Activated CD4-positive, CD25-positive, alpha-beta regulatory T cell (primary cell): ENCODE results near the gene PCAT6.
A peak's percentile ranks its signal among the peaks of the same experiment; 100 is the strongest.
"Not testable (repeated sequence)": the region's sequence is repeated elsewhere in the genome, so short reads cannot be mapped to it uniquely, and the experiment has no call there.

Experiments used
- DNase-seq, 4 experiments: peaks; one replicate each; lab custom pipeline; 2025; lab: John Stamatoyannopoulos, UW

The PCAT6 gene

GRCh38 chr1:202810615-202811295 lies at the start of gene PCAT6:
PCAT6 (plus strand) TSS chr1:202810954.
- DNase-seq = peak; percentile 60 to 76 (median 73)

DNA sequence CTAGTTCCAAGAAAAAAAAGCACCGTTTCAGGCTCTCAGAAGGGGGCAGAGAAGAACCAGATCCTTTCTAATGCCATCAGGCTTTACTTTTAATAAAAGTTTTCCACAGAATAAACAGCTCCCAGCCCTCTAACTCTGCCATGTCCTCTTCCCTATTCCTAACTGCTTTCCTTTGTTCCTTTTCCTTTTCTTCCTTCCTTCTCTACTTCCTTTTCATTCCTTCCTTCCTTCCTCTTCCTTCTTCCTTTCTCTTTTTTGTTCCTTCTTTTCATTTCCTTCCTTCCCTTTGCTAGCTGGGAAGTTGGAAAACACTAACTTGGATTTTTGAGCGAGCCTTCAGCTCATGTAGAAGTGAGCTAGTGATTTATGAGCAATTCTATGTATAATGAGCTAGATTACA lies 48.7 kb upstream of the PCAT6 start:
- no peak for DNase-seq

GRCh38 chr1:202765721-202766120 lies 45.0 kb upstream of the PCAT6 start:
- no peak for DNase-seq

- no peak for DNase-seq
These were observed 40.6 kb upstream of the PCAT6 start for GRCh38 chr1:202770135-202770534.

DNA sequence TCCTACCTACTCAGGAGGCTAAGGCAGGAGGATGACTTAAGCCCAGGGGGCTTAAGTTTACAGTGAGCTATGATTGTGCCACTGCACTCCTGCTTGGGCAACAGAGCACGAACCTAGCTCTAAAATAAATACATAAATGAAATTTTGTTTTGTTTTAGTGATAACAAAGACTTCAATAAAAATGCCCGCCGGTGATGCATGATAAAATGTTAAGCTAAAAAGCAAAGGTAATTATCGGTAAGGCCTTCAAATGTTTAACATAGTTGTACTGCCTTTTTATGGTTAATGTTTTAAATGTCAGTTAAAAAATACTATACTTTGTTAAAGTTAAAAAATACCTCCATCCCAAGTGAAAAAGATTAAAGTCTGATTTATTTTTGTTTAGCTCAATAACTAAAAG lies 29.6 kb upstream of the PCAT6 start:
- no peak for DNase-seq

GRCh38 chr1:202786804-202787203 lies 23.9 kb upstream of the PCAT6 start:
- DNase-seq = no peak

DNA sequence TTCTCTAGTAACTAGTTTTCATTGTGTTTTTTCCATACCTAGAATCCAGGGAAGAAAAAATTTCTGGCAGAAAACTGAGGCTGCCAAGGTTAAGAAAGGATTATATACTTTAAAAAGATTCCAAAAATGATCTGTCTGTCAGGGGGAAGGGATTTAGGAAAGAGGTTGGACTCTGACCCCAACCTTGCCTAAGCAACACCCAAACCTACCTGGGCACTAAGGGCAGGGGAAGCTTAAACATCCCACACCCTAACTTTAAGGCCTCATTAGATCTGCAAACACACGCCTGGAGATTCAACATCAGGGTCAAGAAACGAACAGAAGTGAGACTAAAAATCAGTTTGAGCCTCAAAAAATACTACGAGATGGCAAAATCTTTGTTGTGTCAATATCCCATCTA lies 22.0 kb upstream of the PCAT6 start:
- no peak for DNase-seq

DNA sequence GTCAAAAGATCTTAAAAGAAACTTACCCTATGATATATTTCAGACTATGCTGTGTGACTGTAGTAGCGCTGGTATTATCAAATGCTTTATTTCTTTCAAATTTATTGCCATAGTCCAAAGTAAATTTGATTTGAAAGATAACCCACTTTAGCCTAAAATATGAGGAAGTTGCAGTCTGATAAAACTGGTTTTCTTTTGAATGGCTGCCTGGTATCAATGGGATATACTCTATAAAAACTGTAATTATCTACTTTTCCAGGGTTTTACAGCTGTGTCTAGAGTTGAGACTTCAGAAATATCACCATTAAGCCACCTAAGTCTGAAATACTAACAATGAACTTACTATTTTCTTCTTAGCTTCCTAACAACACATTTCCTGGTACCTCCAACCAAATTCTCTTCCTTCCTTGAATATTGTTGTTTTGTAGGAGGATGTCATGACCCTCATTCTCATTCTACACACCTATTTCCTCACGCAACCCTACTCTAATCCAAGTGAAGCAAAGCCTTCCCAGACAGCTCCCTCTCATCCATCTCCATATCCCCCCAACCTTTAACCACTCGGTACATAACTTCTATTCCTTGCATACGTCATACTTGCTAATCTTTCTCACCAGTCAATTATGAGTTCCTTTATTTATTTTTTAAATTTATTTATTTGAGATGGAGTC lies 19.5 kb upstream of the PCAT6 start:
- DNase-seq = no peak

GRCh38 chr1:202794051-202794740 lies 16.6 kb upstream of the PCAT6 start:
- no peak for DNase-seq

- DNase-seq = not testable (repeated sequence)
These were observed 15.8 kb upstream of the PCAT6 start for GRCh38 chr1:202794931-202795330.

- DNase-seq = no peak
These were observed 14.1 kb upstream of the PCAT6 start for GRCh38 chr1:202796670-202797069.

- DNase-seq = no peak
These were observed 12.5 kb upstream of the PCAT6 start for GRCh38 chr1:202798260-202798659.

- no peak for DNase-seq
These were observed 11.9 kb upstream of the PCAT6 start for GRCh38 chr1:202798792-202799331.

DNA sequence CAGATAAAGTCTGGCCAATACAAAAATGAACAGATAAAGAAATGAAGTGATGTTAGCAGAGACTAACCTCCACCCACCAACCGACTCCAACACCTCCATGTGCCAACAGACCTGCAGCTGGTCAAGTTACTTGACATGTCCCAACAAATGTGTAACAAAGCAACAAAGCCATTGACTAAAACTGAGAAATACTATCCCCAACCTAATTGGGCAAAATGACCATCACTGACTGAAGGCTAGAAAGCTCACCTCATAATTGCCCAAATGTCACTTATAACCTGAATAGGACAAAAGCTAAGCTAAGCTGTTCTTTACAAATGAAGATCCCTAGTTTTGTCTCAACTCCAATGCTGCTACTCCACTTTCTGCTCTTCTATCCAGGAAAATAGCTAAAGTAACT lies 10.0 kb upstream of the PCAT6 start:
- no peak for DNase-seq

DNA sequence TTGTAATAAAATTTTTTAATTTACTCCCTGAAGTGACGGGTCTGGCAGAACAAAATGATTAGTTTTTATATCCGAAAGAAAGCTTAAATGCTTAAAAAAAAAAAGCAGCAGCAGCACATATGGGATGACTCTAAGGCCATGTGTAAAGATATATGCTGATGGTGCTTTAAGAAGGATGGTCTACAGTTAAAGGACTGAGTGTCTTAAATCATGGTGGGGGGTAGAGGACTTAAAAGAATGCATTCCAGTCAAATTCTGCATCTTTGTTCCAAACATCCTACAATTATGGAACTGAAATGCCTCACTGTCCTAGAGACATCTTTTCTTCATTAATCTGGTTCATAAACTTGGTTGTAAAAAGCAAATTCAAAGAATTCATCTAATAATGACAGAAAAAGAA lies 9.6 kb upstream of the PCAT6 start:
- DNase-seq = no peak

GRCh38 chr1:202802034-202802433 lies 8.7 kb upstream of the PCAT6 start:
- DNase-seq = no peak

DNA sequence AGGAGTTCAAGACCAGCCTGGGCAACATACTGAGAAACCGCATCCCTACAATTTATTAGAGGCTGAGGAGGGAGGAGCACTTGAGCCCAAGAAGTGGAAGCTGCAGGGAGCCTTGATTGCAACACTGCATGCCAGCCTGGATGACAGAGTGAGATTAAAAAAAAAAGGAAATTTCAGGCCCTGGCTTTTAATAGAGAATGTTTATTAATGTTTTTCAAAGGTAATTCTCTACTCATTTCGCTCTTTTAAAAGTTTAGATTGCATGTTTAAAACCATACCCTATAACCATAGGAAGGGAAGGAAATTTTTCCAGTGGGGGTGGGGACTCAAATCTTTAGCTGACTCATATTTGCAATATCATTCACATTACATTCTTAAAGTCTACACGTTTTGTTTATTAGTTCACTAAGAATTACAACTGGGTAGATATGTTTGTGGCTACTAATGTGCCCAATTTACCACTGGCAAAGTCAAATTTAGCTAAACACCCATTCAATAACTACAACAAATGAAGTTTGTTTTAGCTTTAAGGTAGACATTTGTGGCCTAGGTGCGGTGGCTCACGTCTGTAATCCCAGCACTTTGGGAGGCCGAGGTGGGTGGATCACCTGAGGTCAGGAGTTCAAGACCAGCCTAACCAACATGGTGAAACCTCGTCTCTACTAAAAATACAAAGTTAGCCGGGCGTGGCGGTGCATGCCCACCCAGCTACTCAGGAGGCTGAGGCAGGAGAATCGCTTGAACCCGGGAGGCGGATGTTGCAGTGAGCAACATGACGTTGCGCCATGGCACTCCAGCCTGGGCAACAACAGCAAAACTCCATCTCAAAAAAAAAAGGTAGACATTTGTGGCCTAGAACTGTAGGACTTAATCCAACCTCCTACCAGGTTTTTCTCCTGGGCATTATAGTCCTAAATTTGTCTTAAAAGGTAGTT lies 7.5 kb upstream of the PCAT6 start:
- no peak for DNase-seq

- no peak for DNase-seq
These were observed 6.6 kb upstream of the PCAT6 start for GRCh38 chr1:202804126-202804525.

GRCh38 chr1:202805886-202806844 lies 4.6 kb upstream of the PCAT6 start:
- no peak for DNase-seq

DNA sequence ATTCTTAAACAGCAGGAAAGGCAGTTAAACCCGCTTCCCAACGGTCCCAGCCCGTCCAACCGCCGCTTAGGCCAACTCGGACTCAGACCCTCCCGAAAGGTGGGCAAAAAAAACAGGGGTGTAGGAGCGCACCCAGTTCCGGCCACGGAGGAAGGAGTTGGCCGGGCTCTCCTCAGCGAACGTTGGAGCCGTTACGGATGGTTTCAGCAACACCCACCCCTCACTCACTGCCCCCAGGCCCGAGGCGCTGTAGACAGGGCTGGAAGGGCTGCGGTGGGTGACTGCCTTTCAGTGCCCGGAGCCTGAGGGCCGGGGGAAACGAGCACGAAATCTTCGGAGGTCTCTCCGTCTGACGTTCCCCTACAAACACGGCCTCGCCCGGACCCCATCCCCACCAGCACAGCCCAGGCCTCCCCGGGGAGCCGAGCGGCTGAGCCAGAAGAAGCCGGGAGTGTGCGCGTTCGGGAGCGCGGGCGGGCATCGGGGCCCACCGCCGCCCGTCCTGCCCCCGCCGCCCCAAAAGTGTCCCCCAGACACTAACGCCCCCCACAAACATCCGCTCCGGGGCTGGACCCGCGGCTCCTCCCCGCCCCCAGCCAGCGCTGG lies 3.8 kb upstream of the PCAT6 start:
- DNase-seq = no peak
